DMS79 (cell line): ENCODE data around the gene TDRD12.
A peak's percentile ranks its signal among the peaks of the same experiment; 100 is the strongest.

Source experiments
- DNase-seq: peaks from one replicate; lab custom pipeline; 2025; lab: John Stamatoyannopoulos, UW

The TDRD12 gene

GRCh38 chr19:32811151-32811550 is 91.6 kb downstream of the TDRD12 start:
- no peak for DNase-seq

- no peak for DNase-seq
Measured at GRCh38 chr19:32812036-32812435, 92.5 kb downstream of the TDRD12 start.

- DNase-seq, result no peak
Measured at GRCh38 chr19:32812571-32812970, 93.0 kb downstream of the TDRD12 start.

- no peak for DNase-seq
Measured at GRCh38 chr19:32813862-32814425, 94.4 kb downstream of the TDRD12 start.

GRCh38 chr19:32814624-32815023 is 95.1 kb downstream of the TDRD12 start:
- no peak for DNase-seq

GRCh38 chr19:32816555-32817099 is 97.1 kb downstream of the TDRD12 start:
- DNase-seq, result peak; percentile 26

GRCh38 chr19:32817569-32818476 is 98.3 kb downstream of the TDRD12 start:
- peak; percentile 53 for DNase-seq

GRCh38 chr19:32818536-32818935 is 99.0 kb downstream of the TDRD12 start:
- no peak for DNase-seq

- no peak for DNase-seq
Measured at GRCh38 chr19:32819419-32820400, 100.1 kb downstream of the TDRD12 start.

- DNase-seq, result no peak
Measured at GRCh38 chr19:32822916-32823746, 103.6 kb downstream of the TDRD12 start.

- DNase-seq, result no peak
Measured at GRCh38 chr19:32823747-32824102, 104.2 kb downstream of the TDRD12 start.

GRCh38 chr19:32824191-32824751 is 104.7 kb downstream of the TDRD12 start:
- no peak for DNase-seq

GRCh38 chr19:32824916-32825608 is 105.5 kb downstream of the TDRD12 start:
- no peak for DNase-seq

GRCh38 chr19:32828139-32828538 is 108.6 kb downstream of the TDRD12 start:
- no peak for DNase-seq

GRCh38 chr19:32828643-32829344 is 109.2 kb downstream of the TDRD12 start:
- DNase-seq, result no peak

- no peak for DNase-seq
Measured at GRCh38 chr19:32829345-32829896, 109.9 kb downstream of the TDRD12 start.

- DNase-seq, result no peak
Measured at GRCh38 chr19:32830231-32831014, 110.9 kb downstream of the TDRD12 start.

- DNase-seq, result no peak
Measured at GRCh38 chr19:32831611-32832010, 112.0 kb downstream of the TDRD12 start.
